ENCODE results near the gene RNU6-1.

RNU6-1 gene

GRCh38 chr15:67824197-67824968 is 15.5 kb downstream of the RNU6-1 start:
- Histone ChIP-seq H3K27ac (no peak overlapping the region), H3K4me3 (no peak overlapping the region)

- no peak overlapping the region for H3K27ac ChIP-seq
- peak overlapping the region in 4 of 7 experiments; percentile 4 to 34 (median 14) for H3K4me3 ChIP-seq
These were observed 16.3 kb downstream of the RNU6-1 start for GRCh38 chr15:67823314-67824196.

- H3K27ac ChIP-seq, result no peak overlapping the region
- H3K4me3 ChIP-seq, result peak overlapping the region in 3 of 7 experiments; percentile 9 to 34 (median 19)
These were observed 17.1 kb downstream of the RNU6-1 start for GRCh38 chr15:67822537-67823313.

GRCh38 chr15:67821784-67822440 is 17.9 kb downstream of the RNU6-1 start:
- H3K27ac ChIP-seq, result no peak overlapping the region
- no peak overlapping the region for H3K4me3 ChIP-seq

GRCh38 chr15:67820992-67821783 is 18.7 kb downstream of the RNU6-1 start:
- H3K4me3 ChIP-seq, result no peak overlapping the region
- no peak overlapping the region for H3K27ac ChIP-seq

- Histone ChIP-seq H3K27ac (no peak overlapping the region), H3K4me3 (no peak overlapping the region)
These were observed 19.5 kb downstream of the RNU6-1 start for GRCh38 chr15:67820122-67820991.

- Histone ChIP-seq H3K4me3 (no peak overlapping the region), H3K27ac (no peak overlapping the region)
These were observed 20.2 kb downstream of the RNU6-1 start for GRCh38 chr15:67819636-67820035.

- no peak overlapping the region for H3K27ac ChIP-seq
- H3K4me3 ChIP-seq, result no peak overlapping the region
These were observed 21.4 kb downstream of the RNU6-1 start for GRCh38 chr15:67818464-67818863.

GRCh38 chr15:67816668-67817067 is 23.2 kb downstream of the RNU6-1 start:
- no peak overlapping the region for H3K4me3 ChIP-seq
- no peak overlapping the region for H3K27ac ChIP-seq

GRCh38 chr15:67815036-67815592 is 24.7 kb downstream of the RNU6-1 start:
- H3K4me3 ChIP-seq, result no peak overlapping the region
- no peak overlapping the region for H3K27ac ChIP-seq

GRCh38 chr15:67813104-67813634 is 26.7 kb downstream of the RNU6-1 start:
- Histone ChIP-seq H3K4me3 (no peak overlapping the region), H3K27ac (no peak overlapping the region)

GRCh38 chr15:67812241-67812644 is 27.6 kb downstream of the RNU6-1 start:
- H3K4me3 ChIP-seq, result no peak overlapping the region

GRCh38 chr15:67809866-67810265 is 30.0 kb downstream of the RNU6-1 start:
- Histone ChIP-seq H3K4me3 (no peak overlapping the region), H3K27ac (no peak overlapping the region)

More at GRCh38 chr15:67812241-67812644, 27.6 kb downstream of the RNU6-1 start:
- no peak overlapping the region for H3K27ac ChIP-seq

GRCh38 chr15:67809441-67809840 is 30.4 kb downstream of the RNU6-1 start:
- Histone ChIP-seq H3K4me3 (no peak overlapping the region), H3K27ac (no peak overlapping the region)

GRCh38 chr15:67808821-67809220 is 31.0 kb downstream of the RNU6-1 start:
- Histone ChIP-seq H3K27ac (no peak overlapping the region), H3K4me3 (no peak overlapping the region)

GRCh38 chr15:67807836-67808235 is 32.0 kb downstream of the RNU6-1 start:
- no peak overlapping the region for H3K27ac ChIP-seq
- H3K4me3 ChIP-seq, result no peak overlapping the region

GRCh38 chr15:67807141-67807540 is 32.7 kb downstream of the RNU6-1 start:
- H3K4me3 ChIP-seq, result no peak overlapping the region

More at GRCh38 chr15:67807141-67807540, 32.7 kb downstream of the RNU6-1 start:
- H3K27ac ChIP-seq, result no peak overlapping the region
